ENCODE measurements around the gene MORN3. TPM values are rescaled to one million over a fixed set of nuclear protein-coding genes. Genes with fewer than 3 reads are reported as not detected.

The MORN3 gene
- total and polyA plus RNA-seq, 2 of the 8 experiments (the other 6 are each of a cell fraction or from before 2014, with no cell fraction given): 0.39 to 0.93 TPM

DNA sequence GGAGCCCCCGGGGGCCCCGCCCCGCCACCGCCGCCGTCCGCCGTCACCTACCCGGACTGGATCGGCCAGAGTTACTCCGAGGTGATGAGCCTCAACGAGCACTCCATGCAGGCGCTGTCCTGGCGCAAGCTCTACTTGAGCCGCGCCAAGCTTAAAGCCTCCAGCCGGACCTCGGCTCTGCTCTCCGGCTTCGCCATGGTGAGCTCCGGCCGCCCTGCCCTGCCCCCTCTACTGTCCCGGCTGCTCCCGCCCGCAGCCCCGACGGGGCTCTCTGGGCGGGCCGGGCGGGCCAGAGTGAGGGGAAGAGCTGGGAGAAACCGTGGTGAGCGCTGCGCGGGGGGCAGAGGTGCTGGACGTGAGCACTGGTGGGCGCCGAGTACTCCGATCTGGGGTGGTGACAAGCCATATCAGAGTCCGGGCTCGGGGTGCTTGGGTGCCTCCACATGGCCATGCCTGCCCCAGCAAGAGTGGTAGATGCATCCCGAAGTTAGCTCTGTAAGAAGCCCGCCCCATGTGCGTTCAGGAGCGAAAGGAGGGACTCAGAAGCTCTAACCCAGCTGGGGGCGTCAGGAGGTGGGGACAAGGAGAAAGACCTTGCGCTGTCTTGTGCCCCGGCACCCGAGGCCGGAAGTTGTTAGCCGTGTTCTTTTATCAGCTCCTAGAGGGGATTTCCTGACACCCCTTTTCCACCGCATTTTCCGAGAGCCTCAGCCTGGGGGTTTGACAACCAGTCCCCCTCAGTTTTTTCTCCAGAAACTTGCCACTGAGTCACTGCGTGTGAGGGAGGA lies 42.4 kb downstream of the MORN3 start (continued):
- TF ChIP-seq NRF1 (IDR thresholded peaks at IDR 0.05; ENCODE audit: low read depth, low read length) (no peak), GABPA (IDR thresholded peaks at IDR 0.05; ENCODE audit: borderline replicate concordance, insufficient read depth, low read length) (no peak), HDAC6 (IDR thresholded peaks at IDR 0.05; ENCODE audit: low read depth, low read length) (no peak), GTF2F1 (IDR thresholded peaks at IDR 0.05; ENCODE audit: borderline replicate concordance, low read depth, low read length) (no peak), POLR2AphosphoS5 (IDR thresholded peaks at IDR 0.05; ENCODE audit: low read depth, low read length) (peak; percentile 23; the same call in 1 of the 2 replicates), TBP (IDR thresholded peaks at IDR 0.05; ENCODE audit: low read depth, low read length) (no peak), YY1 (IDR thresholded peaks at IDR 0.05; ENCODE audit: low read depth, low read length) (no peak), EP300 (IDR thresholded peaks at IDR 0.05; ENCODE audit: borderline replicate concordance in 1 of 2, low read depth in 2 of 2, low read length in 2 of 2) (no peak), ASH2L (IDR thresholded peaks at IDR 0.05; ENCODE audit: low read length) (no peak), CHD2 (IDR thresholded peaks at IDR 0.05; ENCODE audit: low read length) (no peak), RNF2 (IDR thresholded peaks at IDR 0.05; ENCODE audit: borderline replicate concordance, low read depth, low read length, missing control alignments, poor library complexity, severe bottlenecking) (no peak), CREB1 (IDR thresholded peaks at IDR 0.05) (no peak; the same call in 1 of the 2 replicates), SP4 (IDR thresholded peaks at IDR 0.05; ENCODE audit: low read length) (no peak), JUN (IDR thresholded peaks at IDR 0.05; ENCODE audit: low read depth, low read length) (no peak), KDM4A (IDR thresholded peaks at IDR 0.05; ENCODE audit: low read depth, low read length, severe bottlenecking) (peak; percentile 51)
- TF ChIP-seq, protein P1, sequence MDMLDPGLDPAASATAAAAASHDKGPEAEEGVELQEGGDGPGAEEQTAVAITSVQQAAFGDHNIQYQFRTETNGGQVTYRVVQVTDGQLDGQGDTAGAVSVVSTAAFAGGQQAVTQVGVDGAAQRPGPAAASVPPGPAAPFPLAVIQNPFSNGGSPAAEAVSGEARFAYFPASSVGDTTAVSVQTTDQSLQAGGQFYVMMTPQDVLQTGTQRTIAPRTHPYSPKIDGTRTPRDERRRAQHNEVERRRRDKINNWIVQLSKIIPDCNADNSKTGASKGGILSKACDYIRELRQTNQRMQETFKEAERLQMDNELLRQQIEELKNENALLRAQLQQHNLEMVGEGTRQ (IDR thresholded peaks at IDR 0.05; ENCODE audit: low read length): no peak
- TF ChIP-seq, protein P2, sequence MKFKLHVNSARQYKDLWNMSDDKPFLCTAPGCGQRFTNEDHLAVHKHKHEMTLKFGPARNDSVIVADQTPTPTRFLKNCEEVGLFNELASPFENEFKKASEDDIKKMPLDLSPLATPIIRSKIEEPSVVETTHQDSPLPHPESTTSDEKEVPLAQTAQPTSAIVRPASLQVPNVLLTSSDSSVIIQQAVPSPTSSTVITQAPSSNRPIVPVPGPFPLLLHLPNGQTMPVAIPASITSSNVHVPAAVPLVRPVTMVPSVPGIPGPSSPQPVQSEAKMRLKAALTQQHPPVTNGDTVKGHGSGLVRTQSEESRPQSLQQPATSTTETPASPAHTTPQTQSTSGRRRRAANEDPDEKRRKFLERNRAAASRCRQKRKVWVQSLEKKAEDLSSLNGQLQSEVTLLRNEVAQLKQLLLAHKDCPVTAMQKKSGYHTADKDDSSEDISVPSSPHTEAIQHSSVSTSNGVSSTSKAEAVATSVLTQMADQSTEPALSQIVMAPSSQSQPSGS (IDR thresholded peaks at IDR 0.05; ENCODE audit: low read length): no peak
- TF ChIP-seq, protein P3, sequence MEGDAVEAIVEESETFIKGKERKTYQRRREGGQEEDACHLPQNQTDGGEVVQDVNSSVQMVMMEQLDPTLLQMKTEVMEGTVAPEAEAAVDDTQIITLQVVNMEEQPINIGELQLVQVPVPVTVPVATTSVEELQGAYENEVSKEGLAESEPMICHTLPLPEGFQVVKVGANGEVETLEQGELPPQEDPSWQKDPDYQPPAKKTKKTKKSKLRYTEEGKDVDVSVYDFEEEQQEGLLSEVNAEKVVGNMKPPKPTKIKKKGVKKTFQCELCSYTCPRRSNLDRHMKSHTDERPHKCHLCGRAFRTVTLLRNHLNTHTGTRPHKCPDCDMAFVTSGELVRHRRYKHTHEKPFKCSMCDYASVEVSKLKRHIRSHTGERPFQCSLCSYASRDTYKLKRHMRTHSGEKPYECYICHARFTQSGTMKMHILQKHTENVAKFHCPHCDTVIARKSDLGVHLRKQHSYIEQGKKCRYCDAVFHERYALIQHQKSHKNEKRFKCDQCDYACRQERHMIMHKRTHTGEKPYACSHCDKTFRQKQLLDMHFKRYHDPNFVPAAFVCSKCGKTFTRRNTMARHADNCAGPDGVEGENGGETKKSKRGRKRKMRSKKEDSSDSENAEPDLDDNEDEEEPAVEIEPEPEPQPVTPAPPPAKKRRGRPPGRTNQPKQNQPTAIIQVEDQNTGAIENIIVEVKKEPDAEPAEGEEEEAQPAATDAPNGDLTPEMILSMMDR (IDR thresholded peaks at IDR 0.05; ENCODE audit: control extremely low read depth in 1 of 3, insufficient read depth in 1 of 3, low read depth in 1 of 3, low read length in 3 of 3): no peak

All from H1 (cell line).